ENCODE measurements around the gene TVP23A. TPM values are rescaled to one million over a fixed set of nuclear protein-coding genes. Genes with fewer than 3 reads are reported as not detected.

TVP23A gene
- total RNA-seq, 1 experiment from 2014 or later: not detected

DNA sequence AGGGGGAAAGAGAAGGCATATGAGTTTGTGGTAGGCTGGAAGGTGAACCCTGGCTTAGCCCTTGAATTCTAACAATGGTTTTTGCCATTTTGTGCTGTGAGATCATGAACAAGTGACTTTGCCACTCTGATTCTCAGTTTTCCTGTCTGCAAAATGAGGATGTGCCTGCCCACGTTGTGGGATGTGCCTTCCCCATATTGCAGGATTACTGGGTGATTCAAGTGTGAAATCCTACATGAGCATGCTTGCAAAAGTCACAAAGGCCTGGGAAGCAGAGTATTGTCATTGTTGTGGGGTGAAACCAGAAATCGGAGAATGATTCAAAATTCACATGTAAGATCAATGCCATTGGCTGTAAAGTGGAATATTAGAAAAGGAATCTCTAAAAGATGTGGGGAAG is 28.6 kb upstream of the TVP23A start:
- no peaks in the 10 kb centered on the region for H3K9me2 ChIP-seq (replicated peaks; ENCODE audit: low read length)

GRCh38 chr16:10846213-10846998 is 27.8 kb upstream of the TVP23A start:
- no peak overlapping the region for H3K4me3 ChIP-seq (ENCODE audit: low read length)
- ChIA-PET POLR2A (ENCODE audit: unreplicated experiment) (no interaction called here), CTCF (no interaction called here)
- ATAC-seq (no peak), DNase-seq (no peak)
- H3F3A ChIP-seq (ENCODE audit: low read length, unreplicated experiment): no peaks in the 10 kb centered on the region
- H3K27ac ChIP-seq (ENCODE audit: low read length): no peak overlapping the region
- no peaks in the 10 kb centered on the region for H3K79me2 ChIP-seq (ENCODE audit: low read length)
- H3K9ac ChIP-seq (ENCODE audit: low read length): no peak overlapping the region
- no peaks in the 10 kb centered on the region for H3K36me3 ChIP-seq (ENCODE audit: low read depth, low read length)
- no peaks in the 10 kb centered on the region for H3K4me1 ChIP-seq (ENCODE audit: insufficient read depth, low read length)
- no peaks in the 10 kb centered on the region for H4K20me1 ChIP-seq (ENCODE audit: low read length)
- intact Hi-C loops (cut with micrococcal nuclease): no loop called here
- TF ChIP-seq, protein P1, sequence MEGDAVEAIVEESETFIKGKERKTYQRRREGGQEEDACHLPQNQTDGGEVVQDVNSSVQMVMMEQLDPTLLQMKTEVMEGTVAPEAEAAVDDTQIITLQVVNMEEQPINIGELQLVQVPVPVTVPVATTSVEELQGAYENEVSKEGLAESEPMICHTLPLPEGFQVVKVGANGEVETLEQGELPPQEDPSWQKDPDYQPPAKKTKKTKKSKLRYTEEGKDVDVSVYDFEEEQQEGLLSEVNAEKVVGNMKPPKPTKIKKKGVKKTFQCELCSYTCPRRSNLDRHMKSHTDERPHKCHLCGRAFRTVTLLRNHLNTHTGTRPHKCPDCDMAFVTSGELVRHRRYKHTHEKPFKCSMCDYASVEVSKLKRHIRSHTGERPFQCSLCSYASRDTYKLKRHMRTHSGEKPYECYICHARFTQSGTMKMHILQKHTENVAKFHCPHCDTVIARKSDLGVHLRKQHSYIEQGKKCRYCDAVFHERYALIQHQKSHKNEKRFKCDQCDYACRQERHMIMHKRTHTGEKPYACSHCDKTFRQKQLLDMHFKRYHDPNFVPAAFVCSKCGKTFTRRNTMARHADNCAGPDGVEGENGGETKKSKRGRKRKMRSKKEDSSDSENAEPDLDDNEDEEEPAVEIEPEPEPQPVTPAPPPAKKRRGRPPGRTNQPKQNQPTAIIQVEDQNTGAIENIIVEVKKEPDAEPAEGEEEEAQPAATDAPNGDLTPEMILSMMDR (conservative IDR thresholded peaks at IDR 0.05; ENCODE audit: low read depth, low read length): no peak
- TF ChIP-seq EZH2 (IDR thresholded peaks at IDR 0.05; ENCODE audit: low read length, unreplicated experiment): no peak
- TF ChIP-seq EZH2phosphoT487 (IDR thresholded peaks at IDR 0.05; ENCODE audit: borderline replicate concordance, low read length): no peak
- H3K9me3 ChIP-seq (ENCODE audit: low read length): no peaks in the 10 kb centered on the region
- no peaks in the 10 kb centered on the region for H3K9me2 ChIP-seq (replicated peaks; ENCODE audit: low read length)
- H2AFZ ChIP-seq (ENCODE audit: low read length): no peak overlapping the region
- peaks cover 25% of the 10 kb centered on the region for H3K27me3 ChIP-seq (ENCODE audit: low read length)
- H3K4me2 ChIP-seq (ENCODE audit: low read length): no peak overlapping the region
- BruUV-seq (replicated peaks): no TSS peak

More for the DNA sequence above, 28.6 kb upstream of the TVP23A start:
- Histone ChIP-seq H2AFZ (ENCODE audit: low read length) (no peak overlapping the region), H3F3A (ENCODE audit: low read length, unreplicated experiment) (no peaks in the 10 kb centered on the region), H3K79me2 (ENCODE audit: low read length) (no peaks in the 10 kb centered on the region), H3K4me2 (ENCODE audit: low read length) (no peak overlapping the region), H3K9me3 (ENCODE audit: low read length) (no peaks in the 10 kb centered on the region), H3K27me3 (ENCODE audit: low read length) (peaks cover 20% of the 10 kb centered on the region), H3K4me3 (ENCODE audit: low read length) (no peak overlapping the region), H4K20me1 (ENCODE audit: low read length) (no peaks in the 10 kb centered on the region), H3K27ac (ENCODE audit: low read length) (no peak overlapping the region), H3K9ac (ENCODE audit: low read length) (no peak overlapping the region), H3K4me1 (ENCODE audit: insufficient read depth, low read length) (no peaks in the 10 kb centered on the region), H3K36me3 (ENCODE audit: low read depth, low read length) (no peaks in the 10 kb centered on the region)
- TF ChIP-seq, protein P1 (conservative IDR thresholded peaks at IDR 0.05; ENCODE audit: low read depth, low read length): no peak
- no peak for TF ChIP-seq EZH2phosphoT487 (IDR thresholded peaks at IDR 0.05; ENCODE audit: borderline replicate concordance, low read length)
- no peak for TF ChIP-seq EZH2 (IDR thresholded peaks at IDR 0.05; ENCODE audit: low read length, unreplicated experiment)
- intact Hi-C loops (cut with micrococcal nuclease): no loop called here
- ChIA-PET POLR2A (ENCODE audit: unreplicated experiment) (no interaction called here), CTCF (no interaction called here)
- ATAC-seq (no peak), DNase-seq (no peak)
- no TSS peak for BruUV-seq (replicated peaks)

- H2AFZ ChIP-seq (ENCODE audit: low read length): no peak overlapping the region
- H3K36me3 ChIP-seq (ENCODE audit: low read depth, low read length): no peaks in the 10 kb centered on the region
- no peak overlapping the region for H3K9ac ChIP-seq (ENCODE audit: low read length)
- no peaks in the 10 kb centered on the region for H3K79me2 ChIP-seq (ENCODE audit: low read length)
- no peaks in the 10 kb centered on the region for H3F3A ChIP-seq (ENCODE audit: low read length, unreplicated experiment)
- H4K20me1 ChIP-seq (ENCODE audit: low read length): no peaks in the 10 kb centered on the region
- H3K4me2 ChIP-seq (ENCODE audit: low read length): no peak overlapping the region
- BruUV-seq (replicated peaks): no TSS peak
- DNase-seq (no peak), ATAC-seq (no peak)
- TF ChIP-seq, protein P1 (conservative IDR thresholded peaks at IDR 0.05; ENCODE audit: low read depth, low read length): no peak
- no peak for TF ChIP-seq EZH2 (IDR thresholded peaks at IDR 0.05; ENCODE audit: low read length, unreplicated experiment)
- TF ChIP-seq EZH2phosphoT487 (IDR thresholded peaks at IDR 0.05; ENCODE audit: borderline replicate concordance, low read length): no peak
- no peaks in the 10 kb centered on the region for H3K9me2 ChIP-seq (replicated peaks; ENCODE audit: low read length)
- intact Hi-C loops (cut with micrococcal nuclease): no loop called here
- no peaks in the 10 kb centered on the region for H3K9me3 ChIP-seq (ENCODE audit: low read length)
- no peak overlapping the region for H3K4me3 ChIP-seq (ENCODE audit: low read length)
- POLR2A ChIA-PET (ENCODE audit: unreplicated experiment): no interaction called here
- H3K27ac ChIP-seq (ENCODE audit: low read length): no peak overlapping the region
- H3K4me1 ChIP-seq (ENCODE audit: insufficient read depth, low read length): no peaks in the 10 kb centered on the region
- H3K27me3 ChIP-seq (ENCODE audit: low read length): peaks cover 51% of the 10 kb centered on the region
- CTCF ChIA-PET: no interaction called here
Observed at GRCh38 chr16:10840703-10841102, 22.1 kb upstream of the TVP23A start.

Measured in PC-3 (cell line).